HFFc6 (cell line): Measurements from ENCODE around the gene SLC22A17. TPM values are rescaled to one million over a fixed set of nuclear protein-coding genes. Genes with fewer than 3 reads are reported as not detected.

Experiments used
- DNase-seq: peaks from one replicate; pipeline ENCODE4 v3.0.0-alpha.2; 2018
- H3K27ac Mint-ChIP-seq: 2 replicates; pipeline ENCODE4 v1.8.0; 2020; ENCODE audit warnings: mild to moderate bottlenecking, mixed read lengths
- H3K27me3 Mint-ChIP-seq: 2 replicates; pipeline ENCODE4 v1.8.0; 2021; ENCODE audit warnings: mild to moderate bottlenecking, moderate library complexity, mixed read lengths; ENCODE audit not compliant: insufficient read depth
- H3K36me3 Mint-ChIP-seq: 2 replicates; pipeline ENCODE4 v1.8.0; 2021; ENCODE audit warnings: low read depth, mixed read lengths
- H3K4me1 Mint-ChIP-seq: 2 replicates; pipeline ENCODE4 v1.8.0; 2020; ENCODE audit warnings: low read depth, mixed read lengths
- H3K4me3 Mint-ChIP-seq: 2 replicates; pipeline ENCODE4 v1.8.0; 2020; ENCODE audit warnings: mild to moderate bottlenecking, moderate library complexity, mixed read lengths
- H3K9me3 Mint-ChIP-seq: 2 replicates; pipeline ENCODE4 v1.8.0; 2020; ENCODE audit warnings: mild to moderate bottlenecking, mixed read lengths
- total RNA-seq, 6 experiments: library from RNA; stranded (reverse); fragmentation: NEBNext Ultra II Directional; extraction: Animal tissue kit (Norgen Biotek cat#: 25700); gene quantifications; 2 replicates in 1 of 6; 3 replicates in 5 of 6; pipeline ENCODE4 v1.2.3, GENCODE V29; 2021
- TF ChIP-seq, protein P1 (sequence below): fragments of 200-600 bp; sonication (generic); IDR thresholded peaks from 2 replicates; pipeline ENCODE4 v1.5.0; 2021; ENCODE audit warnings: antibody characterized with exemption, mild to moderate bottlenecking

Gene SLC22A17
- total RNA-seq, 6 experiments from 2014 or later: 11.7 to 15.6 (median 13.1) TPM

DNA sequence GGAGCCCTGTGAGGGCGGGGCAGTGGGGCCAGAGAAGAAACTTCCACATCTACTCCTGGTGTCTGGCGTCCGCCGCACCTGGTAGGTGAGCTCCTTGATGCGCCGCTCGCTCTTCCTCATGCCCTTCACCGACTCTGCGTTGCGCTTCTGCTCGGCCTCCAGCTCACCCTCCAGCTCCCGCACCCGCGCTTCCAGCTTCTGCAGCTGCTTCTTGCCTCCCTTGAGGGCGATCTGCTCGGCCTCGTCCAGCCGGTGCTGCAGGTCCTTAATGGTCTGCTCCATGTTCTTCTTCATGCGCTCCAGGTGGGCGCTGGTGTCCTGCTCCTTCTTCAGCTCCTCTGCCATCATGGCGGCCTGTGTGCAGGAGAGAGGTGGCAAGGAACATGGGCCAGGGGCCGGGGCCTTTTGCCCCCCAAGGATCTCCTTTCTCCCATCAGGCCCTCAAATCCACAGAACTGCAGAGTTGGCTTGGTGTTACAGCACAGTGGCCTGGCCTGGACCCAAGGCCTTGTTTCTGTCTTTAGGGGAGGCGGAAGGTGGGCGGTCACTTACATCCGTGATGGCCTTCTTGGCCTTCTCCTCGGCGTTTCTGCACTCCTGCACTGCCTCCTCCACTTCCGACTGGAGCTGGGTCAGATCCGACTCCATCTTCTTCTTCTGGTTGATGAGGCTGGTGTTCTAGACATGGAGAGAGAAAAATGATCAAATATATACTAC lies 31.8 kb upstream of the SLC22A17 start:
- TF ChIP-seq, protein P1, sequence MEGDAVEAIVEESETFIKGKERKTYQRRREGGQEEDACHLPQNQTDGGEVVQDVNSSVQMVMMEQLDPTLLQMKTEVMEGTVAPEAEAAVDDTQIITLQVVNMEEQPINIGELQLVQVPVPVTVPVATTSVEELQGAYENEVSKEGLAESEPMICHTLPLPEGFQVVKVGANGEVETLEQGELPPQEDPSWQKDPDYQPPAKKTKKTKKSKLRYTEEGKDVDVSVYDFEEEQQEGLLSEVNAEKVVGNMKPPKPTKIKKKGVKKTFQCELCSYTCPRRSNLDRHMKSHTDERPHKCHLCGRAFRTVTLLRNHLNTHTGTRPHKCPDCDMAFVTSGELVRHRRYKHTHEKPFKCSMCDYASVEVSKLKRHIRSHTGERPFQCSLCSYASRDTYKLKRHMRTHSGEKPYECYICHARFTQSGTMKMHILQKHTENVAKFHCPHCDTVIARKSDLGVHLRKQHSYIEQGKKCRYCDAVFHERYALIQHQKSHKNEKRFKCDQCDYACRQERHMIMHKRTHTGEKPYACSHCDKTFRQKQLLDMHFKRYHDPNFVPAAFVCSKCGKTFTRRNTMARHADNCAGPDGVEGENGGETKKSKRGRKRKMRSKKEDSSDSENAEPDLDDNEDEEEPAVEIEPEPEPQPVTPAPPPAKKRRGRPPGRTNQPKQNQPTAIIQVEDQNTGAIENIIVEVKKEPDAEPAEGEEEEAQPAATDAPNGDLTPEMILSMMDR: no peak
- peaks cover 35% of the 10 kb centered on the region for H3K27me3 Mint-ChIP-seq

DNA sequence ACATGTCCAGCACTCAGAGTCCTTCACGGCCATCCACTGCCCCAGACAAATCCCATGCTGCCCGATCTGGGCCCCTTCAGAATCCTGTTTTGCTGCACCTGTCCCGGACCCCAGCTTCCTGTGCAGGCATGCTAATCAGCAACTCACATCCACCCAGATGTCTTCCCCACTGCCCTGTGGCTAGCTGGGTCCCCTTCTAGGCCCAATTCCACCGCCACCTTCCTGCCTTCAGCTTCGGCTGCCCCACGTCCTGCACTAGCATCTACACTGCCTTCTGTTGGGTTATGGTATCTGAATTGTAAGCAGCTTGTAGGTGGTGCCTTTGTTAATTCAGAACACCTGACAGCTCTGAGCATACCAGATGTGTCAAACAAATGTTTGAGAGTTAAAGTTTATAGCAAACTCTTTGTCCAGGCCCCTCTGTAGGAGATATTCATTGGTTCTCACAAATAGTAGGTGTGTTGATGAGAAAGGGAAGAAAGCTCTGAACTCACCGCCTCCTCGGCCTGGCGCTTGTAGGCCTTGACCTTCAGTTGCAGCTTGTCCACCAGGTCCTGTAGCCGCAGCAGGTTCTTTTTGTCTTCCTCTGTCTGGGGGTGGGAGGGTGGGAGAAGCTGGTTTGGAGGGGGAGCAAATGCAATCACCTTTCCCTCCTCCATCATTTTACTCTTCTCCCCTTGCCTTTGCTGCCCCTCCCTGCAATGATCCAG lies 30.2 kb upstream of the SLC22A17 start:
- Mint-ChIP-seq H3K27ac (no peak overlapping the region), H3K27me3 (peaks cover 34% of the 10 kb centered on the region)

More for the DNA sequence above, 31.8 kb upstream of the SLC22A17 start:
- no peak for DNase-seq
- Mint-ChIP-seq H3K36me3 (no peaks in the 10 kb centered on the region), H3K4me1 (no peaks in the 10 kb centered on the region), H3K27ac (no peak overlapping the region), H3K4me3 (no peak overlapping the region), H3K9me3 (no peaks in the 10 kb centered on the region)

DNA sequence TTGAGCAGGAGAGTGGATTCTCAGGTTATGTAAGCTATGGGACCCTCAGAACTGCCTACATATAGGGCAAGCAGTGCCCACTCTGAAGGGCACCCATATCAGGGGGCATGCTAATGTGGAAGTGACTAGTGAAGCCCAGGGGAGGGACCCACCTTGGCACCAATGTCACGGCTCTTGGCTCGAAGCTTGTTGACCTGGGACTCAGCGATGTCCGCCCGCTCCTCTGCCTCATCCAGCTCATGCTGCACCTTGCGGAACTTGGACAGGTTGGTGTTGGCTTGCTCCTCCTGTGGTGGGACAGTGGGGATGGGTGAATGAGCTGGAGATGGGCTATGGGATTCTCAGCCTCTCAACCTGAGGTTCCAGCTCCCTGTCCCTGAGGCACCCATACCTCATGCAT lies 29.6 kb upstream of the SLC22A17 start:
- no peaks in the 10 kb centered on the region for H3K36me3 Mint-ChIP-seq
- DNase-seq: no peak
- no peaks in the 10 kb centered on the region for H3K4me1 Mint-ChIP-seq
- TF ChIP-seq, protein P1: no peak
- H3K27ac Mint-ChIP-seq: no peak overlapping the region
- H3K9me3 Mint-ChIP-seq: no peaks in the 10 kb centered on the region
- H3K27me3 Mint-ChIP-seq: peaks cover 34% of the 10 kb centered on the region
- H3K4me3 Mint-ChIP-seq: no peak overlapping the region

More for the DNA sequence above, 30.2 kb upstream of the SLC22A17 start:
- no peaks in the 10 kb centered on the region for H3K36me3 Mint-ChIP-seq
- no peaks in the 10 kb centered on the region for H3K9me3 Mint-ChIP-seq
- H3K4me3 Mint-ChIP-seq: no peak overlapping the region
- DNase-seq: no peak
- no peaks in the 10 kb centered on the region for H3K4me1 Mint-ChIP-seq
- TF ChIP-seq, protein P1: no peak

DNA sequence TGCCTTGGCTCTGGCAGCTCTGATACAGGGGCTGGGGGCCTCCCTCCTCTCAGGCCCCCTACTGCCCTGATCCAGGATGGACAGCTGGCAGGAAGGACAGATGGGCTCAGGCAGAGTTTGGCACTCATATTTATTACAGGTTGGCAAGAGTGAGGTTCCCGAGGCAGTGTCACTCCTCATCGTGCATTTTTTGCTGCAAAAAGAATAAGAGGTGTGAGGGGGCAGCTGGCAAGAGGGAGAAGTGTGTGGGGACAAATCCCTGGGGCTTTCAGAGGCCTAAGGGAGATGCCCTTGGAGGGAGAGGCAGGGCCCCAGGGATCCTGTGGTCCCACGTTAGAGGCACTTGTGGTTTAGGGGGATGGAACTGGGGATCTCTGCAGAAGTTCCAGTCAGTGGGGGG lies 29.2 kb upstream of the SLC22A17 start:
- Mint-ChIP-seq H3K9me3 (no peaks in the 10 kb centered on the region), H3K36me3 (no peaks in the 10 kb centered on the region), H3K27me3 (peaks cover 36% of the 10 kb centered on the region), H3K4me3 (no peak overlapping the region), H3K4me1 (no peaks in the 10 kb centered on the region), H3K27ac (no peak overlapping the region)
- DNase-seq: no peak
- TF ChIP-seq, protein P1: no peak

DNA sequence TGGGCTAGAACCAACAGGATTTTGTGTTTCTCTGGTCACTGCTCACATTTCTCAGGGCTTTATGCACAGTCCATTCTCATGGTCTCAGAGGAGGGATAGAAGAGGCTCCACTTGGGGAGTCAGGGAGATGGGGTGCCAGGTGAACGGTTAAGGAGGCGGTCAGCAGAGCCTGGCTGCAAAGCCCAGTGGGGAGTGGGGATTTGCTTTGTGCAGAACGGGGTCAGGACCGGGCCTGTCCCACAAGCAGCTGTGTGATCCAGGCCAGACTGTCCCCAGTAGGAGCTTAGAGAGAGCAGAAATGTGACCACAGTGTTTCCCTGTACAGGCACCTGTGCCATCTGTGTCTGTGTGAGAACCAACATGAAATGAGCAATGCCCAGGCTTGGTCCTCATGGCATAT lies 28.3 kb upstream of the SLC22A17 start:
- H3K27ac Mint-ChIP-seq: no peak overlapping the region

More for the DNA sequence above, 28.3 kb upstream of the SLC22A17 start:
- Mint-ChIP-seq H3K27me3 (peaks cover 31% of the 10 kb centered on the region), H3K4me3 (no peak overlapping the region), H3K36me3 (no peaks in the 10 kb centered on the region), H3K9me3 (no peaks in the 10 kb centered on the region), H3K4me1 (no peaks in the 10 kb centered on the region)
- no peak for DNase-seq
- TF ChIP-seq, protein P1: no peak
